Left renal cortex interstitium (tissue), 4 donors: ENCODE data around the gene AFMID. TPM values are rescaled to one million over a fixed set of nuclear protein-coding genes. Genes with fewer than 3 reads are reported as not detected.

Source experiments
- DNase-seq, 4 donors: peaks; one replicate each; pipeline ENCODE4 v3.0.0-alpha.2; 2013; ENCODE audit warnings: low read depth in 4 of 4, low spot score in 2 of 4, missing footprints in 1 of 4
- polyA plus RNA-seq, 4 donors: library from polyadenylated mRNA; unstranded; fragments of 120-200 nt; gene quantifications; one replicate each; pipeline ENCODE4 v1.2.1, GENCODE V29; 2013; ENCODE audit not compliant: insufficient read length in 4 of 4

Gene AFMID
- polyA plus RNA-seq, 4 donors, result 57.0 to 82.0 (median 68.6) TPM

GRCh38 chr17:78176548-78177025 lies 10.6 kb upstream of the AFMID start:
- no peak for DNase-seq

DNA sequence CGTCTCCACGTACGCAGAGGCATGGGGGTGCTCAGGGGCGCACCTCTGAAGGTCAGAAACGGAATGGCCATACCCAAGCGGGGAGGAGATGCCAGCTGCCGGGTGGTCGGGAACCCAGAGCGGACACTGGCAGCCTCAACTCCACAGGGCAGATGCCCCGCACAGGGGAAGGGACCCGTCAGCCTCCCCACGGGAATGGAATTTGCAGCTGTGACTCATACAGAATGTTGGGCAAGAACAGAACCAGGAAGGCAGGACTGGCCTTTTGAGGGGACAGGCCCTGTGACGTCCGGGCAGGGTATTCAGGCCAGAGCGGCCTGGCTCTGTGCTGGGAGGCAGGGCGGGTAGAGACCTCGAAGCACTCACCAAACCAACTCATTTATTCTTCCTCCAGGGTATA lies 7.8 kb upstream of the AFMID start:
- no peak for DNase-seq

DNA sequence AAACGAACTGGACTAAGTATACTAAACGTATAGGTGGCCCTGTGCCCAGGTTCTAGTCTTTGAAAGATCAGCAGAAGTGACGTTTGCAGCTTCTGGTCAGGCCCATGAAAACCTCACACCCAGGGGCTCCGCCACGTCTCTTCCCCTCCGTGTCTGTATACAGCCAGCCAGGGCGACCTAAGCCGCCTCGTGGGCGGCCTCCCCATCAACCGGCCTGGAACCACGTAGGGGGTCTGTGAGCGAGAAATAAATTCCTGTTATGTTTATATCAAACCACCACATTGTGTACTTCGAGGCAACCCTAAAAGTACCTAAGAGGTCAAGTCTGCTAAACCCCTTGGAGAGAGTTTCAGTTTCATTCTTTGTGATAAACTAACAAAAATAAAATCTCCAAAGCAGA lies 7.1 kb upstream of the AFMID start:
- DNase-seq, result no peak

- DNase-seq, result no peak
Observed at GRCh38 chr17:78180508-78180907, 6.7 kb upstream of the AFMID start.

GRCh38 chr17:78182504-78182903 lies 4.7 kb upstream of the AFMID start:
- no peak for DNase-seq

- DNase-seq, result no peak
Observed at GRCh38 chr17:78183916-78184315, 3.2 kb upstream of the AFMID start.

- DNase-seq, result no peak
Observed at GRCh38 chr17:78184351-78184750, 2.8 kb upstream of the AFMID start.

DNA sequence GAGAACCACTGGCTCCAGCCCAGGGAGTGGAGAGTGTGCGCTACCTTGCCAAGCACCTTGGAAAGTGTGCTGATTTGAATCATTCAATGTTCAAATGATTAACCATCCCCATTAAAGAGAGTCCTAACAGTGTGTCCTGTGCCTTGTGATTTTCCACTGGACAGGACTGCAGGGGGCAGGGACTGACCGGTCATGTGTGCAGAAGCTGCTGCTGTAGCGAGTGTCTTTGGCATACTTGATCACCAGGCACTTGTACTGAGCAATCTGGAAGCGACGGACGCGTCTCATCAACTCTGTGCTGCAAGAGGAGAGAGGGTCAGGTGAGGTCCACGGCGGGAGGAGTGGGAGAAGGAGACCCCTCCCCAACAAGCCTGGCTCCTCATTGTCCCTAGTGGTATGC lies 2.3 kb upstream of the AFMID start:
- DNase-seq, result no peak

GRCh38 chr17:78185981-78186691 lies 1.0 kb upstream of the AFMID start:
- DNase-seq, result no peak

DNA sequence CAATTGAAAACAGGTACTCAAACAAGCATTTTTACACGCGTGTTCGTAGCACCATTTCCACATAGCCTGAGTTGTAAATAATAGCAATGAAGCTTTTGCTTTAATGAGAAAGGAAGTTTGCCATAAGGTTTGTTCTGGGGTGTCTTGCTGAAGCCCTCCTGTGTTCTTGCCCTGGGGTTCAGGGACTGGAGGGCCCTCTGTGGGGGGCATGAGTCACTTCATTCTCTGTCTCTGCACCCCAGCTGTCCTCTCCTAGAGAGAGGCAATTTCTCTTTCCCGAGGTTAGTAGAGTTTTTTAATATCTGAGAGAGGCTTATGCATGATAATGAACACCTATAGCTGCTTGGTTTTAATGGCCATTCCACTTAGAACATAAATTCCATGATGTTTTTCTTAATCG lies 9.6 kb downstream of the AFMID start:
- DNase-seq, result no peak

DNA sequence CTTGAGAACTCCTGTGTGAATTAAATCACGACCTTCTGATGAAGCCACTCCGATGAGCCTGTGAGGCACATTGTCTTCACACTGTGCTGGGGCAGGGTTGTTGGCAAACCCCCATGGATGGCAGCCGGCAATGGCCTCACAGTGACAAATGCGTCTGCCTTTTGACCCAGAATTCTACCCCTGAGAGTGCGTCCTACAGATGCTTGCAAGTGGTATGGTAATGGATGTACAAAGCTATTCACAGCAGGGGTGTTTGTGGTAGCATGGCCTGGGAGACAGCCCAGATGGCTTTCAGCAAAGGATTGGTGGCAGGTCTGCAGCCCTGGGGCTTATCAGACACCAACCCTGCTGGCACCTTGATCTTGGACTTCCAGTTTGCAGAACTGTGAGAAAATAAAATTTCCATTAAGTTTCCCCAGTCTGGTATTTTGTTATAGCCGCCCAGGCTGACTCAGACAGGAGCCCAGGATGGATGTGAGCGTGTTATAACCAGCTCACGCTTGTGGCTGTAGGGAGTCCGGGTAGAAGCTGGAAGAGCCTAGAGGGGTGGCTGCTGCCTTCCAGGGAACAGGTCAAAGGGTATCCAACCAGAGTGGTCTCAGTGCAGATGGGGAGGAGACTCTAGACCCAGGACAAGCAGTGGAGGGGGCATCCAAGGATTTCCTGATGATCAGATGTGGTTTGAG lies 10.1 kb downstream of the AFMID start:
- DNase-seq, result no peak

DNA sequence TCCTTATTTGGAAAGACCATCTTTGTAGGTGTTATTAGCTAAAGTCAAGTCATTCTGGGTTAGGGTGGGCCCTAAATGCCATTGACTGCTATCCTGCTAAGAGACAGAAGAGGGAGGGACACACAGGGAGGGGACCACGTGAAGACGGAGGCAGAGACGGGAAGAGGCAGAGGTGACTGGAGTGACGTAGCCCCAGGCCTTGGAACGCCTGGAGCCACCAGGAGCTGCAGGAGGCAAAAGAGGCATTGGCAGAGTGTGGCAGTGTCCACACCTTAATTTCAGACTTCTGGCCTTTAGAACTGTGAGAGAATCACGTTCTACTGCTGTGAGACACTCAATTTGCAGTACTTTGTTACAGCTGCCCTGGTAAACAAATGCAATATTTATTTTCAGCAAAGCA lies 13.3 kb downstream of the AFMID start:
- no peak for DNase-seq

GRCh38 chr17:78202666-78203065 lies 15.5 kb downstream of the AFMID start:
- DNase-seq, result no peak

GRCh38 chr17:78204387-78205123 lies 17.4 kb downstream of the AFMID start:
- no peak for DNase-seq

- DNase-seq, result no peak
Observed at GRCh38 chr17:78205124-78205775, 18.1 kb downstream of the AFMID start.

DNA sequence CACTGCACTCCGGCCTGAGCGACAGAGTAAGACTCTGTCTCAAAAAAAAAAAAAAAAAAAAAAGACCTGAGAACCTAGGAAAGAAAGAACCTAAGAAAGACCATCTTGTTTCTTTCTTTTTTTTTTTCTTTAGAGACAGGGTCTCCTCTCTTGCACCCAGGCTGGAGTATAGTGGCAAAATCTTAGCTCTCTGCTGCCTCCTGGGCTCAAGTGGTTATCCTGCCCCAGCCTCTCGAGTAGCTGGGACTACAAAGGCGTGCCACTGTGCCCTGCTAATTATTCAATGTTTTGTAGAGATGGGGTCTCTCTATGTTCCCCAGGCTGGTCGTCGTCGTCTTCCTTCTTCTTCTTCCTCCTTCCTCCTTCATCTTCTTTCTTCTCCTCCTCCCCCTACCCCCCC lies 19.1 kb downstream of the AFMID start:
- no peak for DNase-seq

GRCh38 chr17:78208486-78208885 lies 21.3 kb downstream of the AFMID start:
- no peak for DNase-seq

DNA sequence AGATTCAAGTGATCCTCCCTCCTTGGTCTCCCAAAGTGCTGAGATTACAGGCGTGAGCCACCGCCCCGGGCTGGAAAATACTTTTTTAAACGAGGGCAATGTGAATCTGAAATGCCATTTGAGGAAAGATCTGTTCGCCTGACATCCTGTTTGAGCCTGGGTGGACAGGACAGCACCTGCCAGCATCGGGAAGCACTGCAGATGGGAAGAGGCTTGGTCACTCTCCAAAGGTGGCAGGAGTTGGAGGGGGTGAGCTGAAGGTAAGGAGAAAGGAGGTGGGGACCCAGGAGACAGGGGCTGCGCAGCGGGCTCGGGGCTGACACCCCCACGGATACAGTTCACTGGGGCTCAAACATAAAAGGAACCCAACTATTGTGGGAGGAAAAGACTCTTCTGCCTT lies 22.9 kb downstream of the AFMID start:
- no peak for DNase-seq

DNA sequence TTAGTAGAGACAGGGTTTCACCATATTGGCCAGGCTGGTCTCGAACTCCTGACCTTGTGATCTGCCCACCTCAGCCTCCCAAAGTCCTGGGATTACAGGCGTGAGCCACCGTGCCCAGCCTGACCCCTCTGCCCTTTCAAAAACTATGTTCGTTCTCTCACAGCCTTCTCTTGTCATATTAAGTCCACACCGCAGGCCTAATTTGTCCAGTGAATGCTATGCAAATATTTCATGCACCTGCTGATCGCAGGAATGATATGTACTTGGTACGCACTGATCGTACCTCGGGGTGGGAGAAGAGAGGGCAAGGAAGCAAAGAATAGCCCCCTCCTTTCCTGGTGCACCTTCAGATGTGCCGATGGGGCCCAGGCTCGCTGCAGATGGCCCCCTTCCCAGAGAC lies 23.9 kb downstream of the AFMID start:
- DNase-seq, result no peak

GRCh38 chr17:78214016-78214705 lies 27.0 kb downstream of the AFMID start, which contains the start of gene BIRC5:
Gene BIRC5 (plus strand): TSS chr17:78214253. CDS start chr17:78214317, 64 bp downstream.
- DNase-seq, result peak in 3 of 4 donors; percentile 59 to 76 (median 62)
